K562 (cell line): ENCODE measurements around the gene CPEB1. TPM values are rescaled to one million over a fixed set of nuclear protein-coding genes. Genes with fewer than 3 reads are reported as not detected.

ENCODE experiments used
- CEBPB ChIP-seq: fragments of 450-650 bp; IDR thresholded peaks from 2 replicates; pipeline ENCODE4 v1.6.1; 2016; ENCODE audit warnings: missing genetic modification characterization, missing compliant biosample characterization
- CREBBP ChIP-seq: IDR thresholded peaks from one replicate; pipeline ENCODE4 v1.6.1; 2012; ENCODE audit warnings: low read depth, mild to moderate bottlenecking, control low read depth, inconsistent platforms, low read length
- FOXK1 ChIP-seq: sonication (generic); formaldehyde crosslinking; IDR thresholded peaks from 2 replicates; pipeline ENCODE4 v1.8.0; 2022; ENCODE audit warnings: missing genetic modification reagents, mild to moderate bottlenecking, borderline replicate concordance
- HNRNPLL ChIP-seq: fragments of 200-400 bp; formaldehyde crosslinking; IDR thresholded peaks from 2 replicates; pipeline ENCODE4 v1.6.1; 2017; ENCODE audit warnings: low read length, low read depth, mild to moderate bottlenecking; ENCODE audit not compliant: poor library complexity, severe bottlenecking
- MLLT1 ChIP-seq, 2 experiments: fragments of 450-650 bp; IDR thresholded peaks; 2 replicates each; pipeline ENCODE4 v1.6.1; 2016
- SIRT6 ChIP-seq: IDR thresholded peaks from one replicate; pipeline ENCODE4 v1.6.1; 2012; ENCODE audit warnings: low read depth, mild to moderate bottlenecking, control low read depth, inconsistent platforms, low read length, moderate library complexity
- SMAD1 ChIP-seq: fragments of 150-350 bp; IDR thresholded peaks from 2 replicates; pipeline ENCODE4 v1.6.1; 2014; ENCODE audit warnings: low read length, low read depth; ENCODE audit not compliant: partially characterized antibody
- SRSF7 ChIP-seq: fragments of 200-400 bp; formaldehyde crosslinking; optimal IDR thresholded peaks from 2 replicates; pipeline ENCODE3; 2017; ENCODE audit warnings: mild to moderate bottlenecking, low read depth, low read length
- STAT5B ChIP-seq: fragments of 250-450 bp; sonication (Bioruptor Pico); IDR thresholded peaks from 2 replicates; pipeline ENCODE4 v1.8.0; 2021; ENCODE audit warnings: mild to moderate bottlenecking, inconsistent platforms
- XRCC3 ChIP-seq: fragments of 450-650 bp; IDR thresholded peaks from 2 replicates; pipeline ENCODE4 v1.6.1; 2017; ENCODE audit warnings: mild to moderate bottlenecking, moderate library complexity
- ZNF124 ChIP-seq: sonication (generic); formaldehyde crosslinking; IDR thresholded peaks from 2 replicates; pipeline ENCODE4 v1.8.1; 2022; ENCODE audit warnings: missing genetic modification reagents
- ZNF76 ChIP-seq: fragments of 250-450 bp; sonication (Bioruptor Pico); IDR thresholded peaks from 2 replicates; pipeline ENCODE4 v1.4.0; 2020; ENCODE audit warnings: mild to moderate bottlenecking, moderate library complexity, borderline replicate concordance
- polyA plus RNA-seq, 8 experiments: library from polyadenylated mRNA; depleted of rRNA in 4 of 8; stranded (reverse) in 5 of 8; unstranded in 3 of 8; fragments of >200 nt; fragmentation: Nextera tagmentation in 2 of 8; fragmentation: Illumina TruSeq in 1 of 8; extraction: Ambion mirVana in 2 of 8; extraction: Trizol in 1 of 8; gene quantifications; 2 replicates each; pipeline versions ENCODE4 v1.2.1 to v1.2.3, GENCODE V29; 2011 to 2014; ENCODE audit warnings: inconsistent platforms in 1 of 8, missing spikeins in 1 of 8
- total RNA-seq, 7 experiments: library from RNA; depleted of rRNA in 6 of 7; stranded (reverse); fragments of >200 nt in 6 of 7; fragmentation: Illumina TruSeq in 2 of 7; extraction: Trizol in 2 of 7; gene quantifications; 2 replicates each; pipeline versions ENCODE4 v1.2.1 to v1.2.3, GENCODE V29; 2011 to 2021; ENCODE audit warnings: low replicate concordance in 1 of 7
- TF ChIP-seq, protein P1 (sequence below): fragments of 250-450 bp; sonication (Bioruptor Pico); IDR thresholded peaks from 2 replicates; pipeline ENCODE4 v1.5.0; 2021
- TF ChIP-seq, protein P2 (sequence below), 2 experiments: fragments of 450-650 bp; IDR thresholded peaks; 2 replicates each; pipeline ENCODE4 v1.6.1; 2016; ENCODE audit warnings: mild to moderate bottlenecking in 2 of 2, borderline replicate concordance in 1 of 2, low read depth in 1 of 2, moderate library complexity in 1 of 2

The CPEB1 gene
- total and polyA plus RNA-seq, 9 of the 15 experiments (the other 6 are each of a cell fraction or from before 2014, with no cell fraction given): 2.2 to 13.4 (median 9.7) TPM

DNA sequence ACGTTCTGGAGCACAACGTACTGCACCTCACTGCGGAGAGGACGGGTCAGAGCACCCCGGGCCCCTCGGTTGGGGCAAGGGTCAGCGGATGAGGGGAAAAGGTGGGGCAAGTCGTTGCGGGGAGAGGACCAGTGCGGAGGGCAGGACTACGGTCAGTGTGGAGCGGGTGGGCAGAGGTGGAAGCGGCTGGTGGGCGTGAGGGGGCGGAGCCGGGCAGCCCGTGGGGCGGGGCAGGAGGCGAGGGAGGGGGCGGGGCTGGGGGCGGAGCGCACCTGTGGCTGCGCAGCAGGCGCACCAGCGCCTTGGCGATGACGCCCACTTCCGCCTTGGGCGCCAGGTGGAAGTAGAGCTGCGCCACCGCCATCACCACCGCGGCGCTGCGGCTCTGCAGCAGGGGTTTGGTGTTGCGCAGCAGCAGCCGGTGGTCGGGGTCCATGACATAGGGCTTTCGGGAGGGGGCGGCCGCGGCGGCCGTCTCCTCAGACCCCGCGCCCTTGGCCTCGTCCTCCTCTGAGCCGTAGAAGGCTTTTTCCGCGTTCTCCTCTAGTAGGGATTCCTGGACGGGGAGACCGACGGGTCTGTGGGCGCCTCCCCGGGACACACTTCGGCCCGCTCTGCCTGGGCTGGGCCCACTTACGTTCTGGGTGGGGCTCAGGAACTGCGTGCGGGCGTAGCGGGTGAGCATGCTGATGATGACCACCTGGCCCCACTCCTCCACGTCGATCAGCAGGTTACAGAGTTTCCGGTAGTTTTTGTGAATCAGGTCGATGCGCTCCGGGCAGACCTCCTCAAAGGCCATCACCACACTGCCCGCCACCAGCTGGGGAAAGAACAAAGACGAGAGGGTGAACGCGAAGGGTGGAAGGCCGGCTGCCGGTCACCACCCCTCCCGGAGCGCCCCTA, 33.3 kb upstream of the CPEB1 start (continued):
- TF ChIP-seq, protein P1, sequence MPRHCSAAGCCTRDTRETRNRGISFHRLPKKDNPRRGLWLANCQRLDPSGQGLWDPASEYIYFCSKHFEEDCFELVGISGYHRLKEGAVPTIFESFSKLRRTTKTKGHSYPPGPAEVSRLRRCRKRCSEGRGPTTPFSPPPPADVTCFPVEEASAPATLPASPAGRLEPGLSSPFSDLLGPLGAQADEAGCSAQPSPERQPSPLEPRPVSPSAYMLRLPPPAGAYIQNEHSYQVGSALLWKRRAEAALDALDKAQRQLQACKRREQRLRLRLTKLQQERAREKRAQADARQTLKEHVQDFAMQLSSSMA (CRISPR knock-in tag): 0 out of 2 replicates have a peak, but pooled peaks have one; percentile 35
- TF ChIP-seq SIRT6 (no peak), CEBPB (tag) (peak; percentile 57; the same call in 1 of the 2 replicates), STAT5B (CRISPR knock-in tag) (no peak), SRSF7 (no peak), XRCC3 (no peak), CREBBP (no peak), MLLT1 (IDR thresholded peaks at IDR 0.05) (no peak), SMAD1 (no peak), ZNF124 (CRISPR knock-in tag) (no peak), HNRNPLL (peak; percentile 92), FOXK1 (CRISPR knock-in tag) (no peak), ZNF76 (CRISPR knock-in tag) (no peak)
- TF ChIP-seq, protein P2, sequence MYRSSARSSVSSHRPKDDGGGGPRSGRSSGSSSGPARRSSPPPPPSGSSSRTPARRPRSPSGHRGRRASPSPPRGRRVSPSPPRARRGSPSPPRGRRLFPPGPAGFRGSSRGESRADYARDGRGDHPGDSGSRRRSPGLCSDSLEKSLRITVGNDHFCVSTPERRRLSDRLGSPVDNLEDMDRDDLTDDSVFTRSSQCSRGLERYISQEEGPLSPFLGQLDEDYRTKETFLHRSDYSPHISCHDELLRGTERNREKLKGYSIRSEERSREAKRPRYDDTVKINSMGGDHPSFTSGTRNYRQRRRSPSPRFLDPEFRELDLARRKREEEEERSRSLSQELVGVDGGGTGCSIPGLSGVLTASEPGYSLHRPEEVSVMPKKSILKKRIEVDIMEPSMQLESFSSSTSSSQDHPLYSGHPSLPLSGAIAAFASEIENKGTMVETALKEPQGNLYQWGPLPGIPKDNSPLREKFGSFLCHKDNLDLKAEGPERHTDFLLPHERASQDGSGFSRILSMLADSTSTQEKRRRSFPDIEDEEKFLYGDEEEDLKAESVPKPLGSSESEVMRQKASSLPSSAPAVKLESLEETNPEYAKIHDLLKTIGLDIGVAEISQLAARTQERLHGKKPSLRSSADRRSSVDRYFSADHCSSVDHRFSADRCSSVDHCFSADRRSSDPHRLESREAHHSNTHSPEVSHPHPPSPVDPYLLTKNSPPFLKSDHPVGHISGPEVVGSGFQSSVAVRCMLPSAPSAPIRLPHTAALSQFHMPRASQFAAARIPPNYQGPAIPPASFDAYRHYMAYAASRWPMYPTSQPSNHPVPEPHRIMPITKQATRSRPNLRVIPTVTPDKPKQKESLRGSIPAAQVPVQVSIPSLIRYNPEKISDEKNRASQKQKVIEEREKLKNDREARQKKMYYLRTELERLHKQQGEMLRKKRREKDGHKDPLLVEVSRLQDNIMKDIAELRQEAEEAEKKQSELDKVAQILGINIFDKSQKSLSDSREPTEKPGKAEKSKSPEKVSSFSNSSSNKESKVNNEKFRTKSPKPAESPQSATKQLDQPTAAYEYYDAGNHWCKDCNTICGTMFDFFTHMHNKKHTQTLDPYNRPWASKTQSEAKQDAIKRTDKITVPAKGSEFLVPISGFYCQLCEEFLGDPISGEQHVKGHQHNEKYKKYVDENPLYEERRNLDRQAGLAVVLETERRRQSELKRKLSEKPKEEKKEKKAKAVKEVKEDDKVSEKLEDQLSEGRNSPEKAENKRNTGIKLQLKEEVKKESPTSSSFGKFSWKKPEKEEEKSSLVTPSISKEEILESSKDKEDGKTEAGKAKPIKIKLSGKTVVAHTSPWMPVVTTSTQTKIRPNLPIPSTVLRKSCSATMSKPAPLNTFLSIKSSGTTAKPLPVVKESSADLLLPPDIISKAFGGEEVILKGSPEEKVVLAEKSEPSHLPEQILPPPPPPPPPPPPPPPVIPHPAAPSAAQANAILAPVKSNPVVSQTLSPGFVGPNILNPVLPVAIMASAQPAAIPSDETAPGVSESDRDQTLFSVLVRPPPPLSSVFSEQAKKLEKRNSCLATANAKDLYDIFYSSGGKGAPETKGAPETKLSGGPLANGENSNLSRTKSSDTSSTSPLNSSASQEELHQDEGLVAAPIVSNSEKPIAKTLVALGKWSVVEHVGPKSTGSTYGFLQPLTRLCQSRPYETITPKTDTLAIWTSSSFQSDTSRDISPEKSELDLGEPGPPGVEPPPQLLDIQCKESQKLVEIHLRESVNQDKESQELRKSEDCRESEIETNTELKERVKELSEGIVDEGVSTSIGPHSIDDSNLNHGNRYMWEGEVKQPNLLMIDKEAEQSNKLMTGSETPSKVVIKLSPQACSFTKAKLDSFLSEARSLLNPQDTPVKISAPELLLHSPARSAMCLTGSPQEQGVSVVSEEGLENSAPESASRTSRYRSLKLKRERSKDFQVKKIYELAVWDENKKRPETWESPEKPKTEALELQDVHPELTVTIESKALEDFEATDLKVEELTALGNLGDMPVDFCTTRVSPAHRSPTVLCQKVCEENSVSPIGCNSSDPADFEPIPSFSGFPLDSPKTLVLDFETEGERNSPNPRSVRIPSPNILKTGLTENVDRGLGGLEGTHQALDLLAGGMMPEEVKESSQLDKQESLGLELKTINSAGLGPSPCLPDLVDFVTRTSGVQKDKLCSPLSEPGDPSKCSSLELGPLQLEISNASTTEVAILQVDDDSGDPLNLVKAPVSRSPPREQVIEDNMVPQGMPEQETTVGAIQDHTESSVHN (IDR thresholded peaks at IDR 0.05; ENCODE audit: borderline replicate concordance in 1 of 2, low read depth in 1 of 2): no peak
